HCT116 (cell line): Measurements from ENCODE around the gene SMARCA5. TPM values are rescaled to one million over a fixed set of nuclear protein-coding genes. Genes with fewer than 3 reads are reported as not detected.

Experiments
- ATAC-seq: fragments of 200-7000 bp; cut with Tn5 transposase; 2 replicates; pipeline ENCODE4 v1.9.1; 2020; ENCODE audit warnings: mild to moderate bottlenecking, moderate library complexity
- BruUV-seq: library from RNA; stranded (reverse); fragments of 400-500 nt; replicated peaks from 2 replicates; lab custom pipeline; 2021; lab: Mats Ljungman, UMichigan
- CTCF ChIA-PET: fragments of 300-600 bp; sonication (Branson Sonifier 250); formaldehyde crosslinking; loops from one replicate; lab custom pipeline; 2021; ENCODE audit warnings: antibody characterized with exemption; lab: Charles Lee
- POLR2A ChIA-PET: fragments of 300-600, 350-600 bp; sonication (Branson Sonifier 250); formaldehyde crosslinking; loops from one replicate; lab custom pipeline; 2021; ENCODE audit warnings: antibody characterized with exemption; lab: Charles Lee
- RAD21 ChIA-PET, 2 experiments: fragments of 300-600 bp; sonication (Branson Sonifier 250); formaldehyde crosslinking; loops; one replicate each; lab custom pipeline; 2023; ENCODE audit warnings: low total read pairs in 2 of 2; ENCODE audit not compliant: uncharacterized antibody in 2 of 2, unreplicated experiment in 2 of 2, low non-redundant PET in 1 of 2; lab: Charles Lee
- DNase-seq: peaks from one replicate; pipeline ENCODE4 v3.0.0-alpha.2; 2010; ENCODE audit warnings: low read depth, low spot score
- H2AFZ ChIP-seq: fragments of 200-600 bp; shearing (Covaris generic), sonication (generic); 2 replicates; pipeline ENCODE4 v1.6.1; 2017; ENCODE audit warnings: low read depth, mixed run types, mixed read lengths, antibody characterized with exemption, low read length; ENCODE audit not compliant: poor library complexity, severe bottlenecking
- H3K27ac ChIP-seq: 2 replicates; pipeline ENCODE4 v1.5.1; 2012; ENCODE audit warnings: low read depth, low read length
- H3K27me3 ChIP-seq: fragments of 200-600 bp; sonication (generic); 2 replicates; pipeline ENCODE4 v1.6.1; 2016; ENCODE audit warnings: mixed run types, low read length, mixed read lengths; ENCODE audit not compliant: insufficient read depth
- H3K36me3 ChIP-seq, 2 experiments: fragments of 200-500 bp in 1 of 2; fragments of 200-600 bp in 1 of 2; sonication (Bioruptor generic) in 1 of 2; sonication (generic) in 1 of 2; 2 replicates each; pipeline versions ENCODE4 v1.5.1 to v1.6.1; 2014 to 2016; ENCODE audit warnings: low read length in 2 of 2, inconsistent platforms in 1 of 2, mixed read lengths in 1 of 2, mixed run types in 1 of 2; ENCODE audit not compliant: insufficient read depth in 2 of 2, control insufficient read depth in 1 of 2
- H3K4me1 ChIP-seq, 2 experiments: fragments of 200-600 bp in 1 of 2; sonication (generic) in 1 of 2; 2 replicates each; pipeline versions ENCODE4 v1.5.1 to v1.6.1; 2012 to 2017; ENCODE audit warnings: low read length in 2 of 2, inconsistent platforms in 1 of 2, mild to moderate bottlenecking in 1 of 2, mixed read lengths in 1 of 2, mixed run types in 1 of 2, moderate library complexity in 1 of 2; ENCODE audit not compliant: insufficient read depth in 2 of 2, control insufficient read depth in 1 of 2
- H3K4me2 ChIP-seq: fragments of 200-600 bp; sonication (generic); 2 replicates; pipeline ENCODE4 v1.6.1; 2017; ENCODE audit warnings: mixed run types, low read length, mixed read lengths
- H3K4me3 ChIP-seq, 2 experiments: fragments of 200-600 bp in 1 of 2; sonication (generic) in 1 of 2; replicated peaks in 1 of 2; 2 replicates each; pipeline ENCODE4 v1.5.1; 2011 to 2016; ENCODE audit warnings: low read length in 2 of 2, control low read depth in 1 of 2, low read depth in 1 of 2, mild to moderate bottlenecking in 1 of 2, mixed read lengths in 1 of 2, mixed run types in 1 of 2
- H3K79me2 ChIP-seq: fragments of 200-600 bp; sonication (generic); 2 replicates; pipeline ENCODE4 v1.6.1; 2017; ENCODE audit warnings: mild to moderate bottlenecking, mixed run types, low read length, moderate library complexity, mixed read lengths; ENCODE audit not compliant: insufficient read depth
- H3K9ac ChIP-seq: fragments of 200-600 bp; sonication (generic); 2 replicates; pipeline ENCODE4 v1.6.1; 2016; ENCODE audit warnings: low read length, mixed read lengths
- H3K9me2 ChIP-seq: fragments of 200-600 bp; sonication (generic), shearing (Covaris generic); 2 replicates; pipeline ENCODE4 v1.6.1; 2017; ENCODE audit warnings: mixed run types, mild to moderate bottlenecking, moderate library complexity; ENCODE audit not compliant: insufficient read depth
- H3K9me3 ChIP-seq, 2 experiments: fragments of 200-500 bp in 1 of 2; fragments of 200-600 bp in 1 of 2; sonication (Bioruptor generic) in 1 of 2; sonication (generic) in 1 of 2; 2 replicates each; pipeline ENCODE4 v1.6.1; 2014 to 2017; ENCODE audit warnings: low read length in 2 of 2, mixed read lengths in 2 of 2, inconsistent platforms in 1 of 2, low read depth in 1 of 2, mild to moderate bottlenecking in 1 of 2, mixed run types in 1 of 2, moderate library complexity in 1 of 2; ENCODE audit not compliant: control insufficient read depth in 1 of 2, insufficient read depth in 1 of 2
- H4K20me1 ChIP-seq: fragments of 200-600 bp; sonication (generic), shearing (Covaris generic); 2 replicates; pipeline ENCODE4 v1.6.1; 2017; ENCODE audit warnings: mixed run types, mild to moderate bottlenecking, moderate library complexity; ENCODE audit not compliant: insufficient read depth
- ATF3 ChIP-seq: IDR thresholded peaks from 2 replicates; pipeline ENCODE4 v1.6.1; 2012
- CBX3 ChIP-seq: IDR thresholded peaks from 2 replicates; pipeline ENCODE4 v1.6.1; 2012; ENCODE audit warnings: low read depth
- FOSL1 ChIP-seq: IDR thresholded peaks from 2 replicates; pipeline ENCODE4 v1.6.1; 2012; ENCODE audit warnings: low read depth
- JUND ChIP-seq: IDR thresholded peaks from 2 replicates; pipeline ENCODE4 v1.6.1; 2012
- MAX ChIP-seq: IDR thresholded peaks from 2 replicates; pipeline ENCODE4 v1.6.1; 2012
- POLR2AphosphoS5 ChIP-seq: IDR thresholded peaks from 2 replicates; pipeline ENCODE4 v1.6.1; 2011; ENCODE audit warnings: mild to moderate bottlenecking, low read depth, low read length, moderate library complexity
- REST ChIP-seq: IDR thresholded peaks from 2 replicates; pipeline ENCODE4 v1.6.1; 2012; ENCODE audit warnings: low read depth
- SIN3A ChIP-seq: IDR thresholded peaks from 2 replicates; pipeline ENCODE4 v1.6.1; 2012; ENCODE audit warnings: low read depth
- SP1 ChIP-seq: IDR thresholded peaks from 2 replicates; pipeline ENCODE4 v1.6.1; 2012; ENCODE audit warnings: low read depth
- SRF ChIP-seq: IDR thresholded peaks from 2 replicates; pipeline ENCODE4 v1.6.1; 2012; ENCODE audit warnings: low read depth
- ZFX ChIP-seq: fragments of 450-650 bp; IDR thresholded peaks from 2 replicates; pipeline ENCODE4 v1.6.1; 2017
- ZNF274 ChIP-seq: fragments of 200-500 bp; sonication (Bioruptor generic); IDR thresholded peaks from 2 replicates; pipeline ENCODE4 v1.6.1; 2014; ENCODE audit warnings: mild to moderate bottlenecking, low read depth, low read length, inconsistent platforms
- intact Hi-C: fragments of 100-400 bp; cut with micrococcal nuclease; formaldehyde crosslinking; loops from 2 replicates; pipeline ENCODE4 v1.10.0; 2022
- total RNA-seq: library from RNA; stranded (reverse); gene quantifications from one replicate; pipeline ENCODE4 v1.2.1, GENCODE V29; 2021; ENCODE audit not compliant: unreplicated experiment

Gene SMARCA5
- total RNA-seq, 1 experiment from 2014 or later, result 61.2 TPM

GRCh38 chr4:143512978-143513313, 556 bp upstream of the SMARCA5 start:
- RAD21 ChIA-PET, result no interaction called here
- Histone ChIP-seq H4K20me1 (0 out of 2 replicates have a peak, but pooled peaks cover 7% of the 10 kb centered on the region), H3K9me3 (no peaks in the 10 kb centered on the region), H3K4me1 (peaks cover 3 to 16% of the 10 kb centered on the region in 2 experiments; a peak in 3 of 4 replicates), H3K9ac (peak overlapping the region; percentile 85), H3K27ac (peak overlapping the region; percentile 95), H3K79me2 (peaks cover 44% of the 10 kb centered on the region), H3K27me3 (no peaks in the 10 kb centered on the region), H3K36me3 (peaks cover 6 to 8% of the 10 kb centered on the region in 2 experiments; a peak in 3 of 4 replicates), H2AFZ (peak overlapping the region; percentile 72), H3K4me3 (peak overlapping the region; percentile 66 to 87), H3K4me2 (peak overlapping the region; percentile 79), H3K9me2 (no peaks in the 10 kb centered on the region)
- DNase-seq, result no peak
- CTCF ChIA-PET, result no interaction called here
- POLR2A ChIA-PET, result interaction anchor here (0.8 to 1.4 kb wide), 2 partner anchors 14 to 22 kb away, joined by 3 to 4 read pairs; no protein-coding TSS in a partner anchor
- BruUV-seq, result no TSS peak
- ATAC-seq, result peak; percentile 50
- intact Hi-C loops, result no loop called here
- TF ChIP-seq SRF (no peak), ZFX (no peak), CBX3 (0 out of 2 replicates have a peak, but pooled peaks have one; percentile 35), FOSL1 (no peak), SP1 (no peak), REST (no peak), SIN3A (peak; percentile 80; the same call in 1 of the 2 replicates), ATF3 (no peak), ZNF274 (no peak), POLR2AphosphoS5 (no peak), MAX (peak; percentile 6; the same call in 1 of the 2 replicates), JUND (no peak)
